Erythroblast (primary cell): ENCODE measurements around the gene BRWD1.
A peak's percentile ranks its signal among the peaks of the same experiment; 100 is the strongest.

Source experiments
- DNase-seq, 2 experiments: peaks; one replicate each; lab custom pipeline; 2025; lab: John Stamatoyannopoulos, UW
- GATA1 ChIP-seq: IDR thresholded peaks from 2 replicates; pipeline ENCODE4 v1.6.1; 2011; ENCODE audit warnings: low read depth, mild to moderate bottlenecking, control low read depth, low read length, moderate library complexity
- POLR2A ChIP-seq: IDR thresholded peaks from 2 replicates; pipeline ENCODE4 v1.6.1; 2011; ENCODE audit warnings: mild to moderate bottlenecking, low read length

BRWD1 gene

DNA sequence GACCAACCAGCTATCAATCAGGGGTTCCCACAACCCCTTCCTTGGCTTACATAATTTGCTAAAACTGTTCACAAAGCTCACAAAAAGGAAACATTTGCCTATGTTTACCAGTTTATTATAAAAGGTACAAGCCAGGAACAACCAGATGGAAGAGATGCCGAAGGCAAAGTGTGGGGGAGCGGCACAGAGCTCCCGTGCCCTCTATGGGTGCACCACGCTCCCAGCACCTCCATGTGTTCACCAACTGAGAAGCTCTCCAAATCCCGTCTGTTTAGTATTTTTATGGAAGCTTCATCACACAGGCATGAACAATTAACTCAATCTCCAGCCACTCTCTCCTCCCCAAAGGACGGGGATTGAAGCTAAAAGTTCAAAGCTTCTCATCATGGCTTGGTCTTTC is 163.1 kb downstream of the BRWD1 start:
- TF ChIP-seq GATA1 (no peak), POLR2A (no peak)
- DNase-seq, result no peak

DNA sequence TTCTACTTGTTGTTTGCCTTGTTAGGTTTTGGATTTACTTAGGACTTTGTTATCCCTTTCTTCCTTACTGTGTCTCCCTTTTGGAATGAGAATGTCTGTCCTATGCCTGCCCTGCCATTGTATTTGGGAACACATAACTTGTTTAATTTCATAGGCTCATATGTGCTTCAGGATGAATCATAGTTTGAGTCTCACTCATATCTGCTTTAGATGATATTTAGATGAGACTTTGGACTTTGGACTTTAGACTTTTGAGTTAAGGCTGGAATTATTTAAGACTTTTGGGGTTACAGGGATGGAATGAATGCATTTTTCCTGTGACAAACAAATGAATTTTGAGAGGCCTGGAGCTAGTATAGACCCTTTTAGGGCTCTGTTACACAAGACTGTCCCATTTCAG is 163.6 kb downstream of the BRWD1 start:
- TF ChIP-seq POLR2A (no peak), GATA1 (no peak)

DNA sequence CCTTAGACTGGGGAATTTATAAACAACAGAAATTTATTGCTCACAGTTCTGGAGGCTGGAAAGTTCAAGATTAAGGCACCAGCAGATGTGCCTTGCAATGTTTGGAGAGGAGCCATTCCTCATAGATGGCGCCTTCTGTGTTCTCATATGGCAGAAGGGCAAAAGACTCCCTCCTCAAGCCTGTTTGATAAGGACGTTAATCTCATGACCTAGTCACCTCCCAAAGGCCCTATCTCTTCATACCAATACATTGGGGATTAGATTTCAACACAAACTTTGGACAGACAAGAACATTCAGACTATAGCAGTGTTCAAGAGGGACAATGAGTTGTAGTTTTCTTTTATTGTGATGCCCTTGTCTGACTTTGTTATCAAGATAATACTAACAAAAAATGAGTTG is 164.5 kb downstream of the BRWD1 start:
- TF ChIP-seq GATA1 (no peak), POLR2A (no peak)
- peak; percentile 19 to 78 for DNase-seq

More for the DNA sequence above, 163.6 kb downstream of the BRWD1 start:
- DNase-seq, result no peak

DNA sequence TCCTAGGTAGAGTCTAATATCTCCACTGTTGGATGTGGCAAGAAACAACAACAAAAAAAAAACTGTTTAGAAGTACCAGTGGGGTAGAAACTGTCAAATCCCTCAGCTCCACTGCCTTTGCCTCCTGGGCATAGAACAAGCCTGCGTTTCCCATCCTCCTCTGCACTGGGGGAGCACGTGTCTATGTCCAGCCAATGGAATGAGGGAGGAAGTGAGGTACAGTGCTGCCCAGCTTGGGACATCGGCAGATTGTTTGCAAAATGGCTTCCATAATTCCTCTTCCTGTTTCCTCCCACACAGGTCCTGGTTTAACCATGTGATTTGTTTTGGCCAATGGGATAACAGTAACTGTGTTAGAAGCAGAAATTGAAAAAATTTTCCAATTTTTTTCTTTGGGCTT is 169.2 kb downstream of the BRWD1 start:
- no peak for DNase-seq
- TF ChIP-seq GATA1 (no peak), POLR2A (no peak)

DNA sequence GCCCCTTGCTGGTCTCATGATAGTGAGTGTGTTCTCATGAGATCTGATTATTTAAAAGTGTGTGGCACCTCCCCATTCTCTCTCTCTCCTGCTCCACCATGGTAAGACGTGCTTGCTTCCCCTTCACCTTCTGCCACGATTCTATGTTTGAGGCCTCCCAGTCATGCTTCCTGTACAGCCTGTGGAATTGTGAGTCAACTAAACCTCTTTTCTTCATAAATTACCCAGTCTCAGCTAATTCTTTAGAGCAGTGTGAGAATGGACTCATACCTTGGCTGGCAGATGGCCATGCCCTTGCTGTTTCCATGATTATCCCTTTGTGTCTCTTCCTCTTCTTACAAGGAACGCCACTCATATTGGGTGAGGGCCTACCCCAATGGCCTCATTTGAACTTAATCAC is 170.5 kb downstream of the BRWD1 start:
- peak in 1 of 2 experiments; percentile 24 for DNase-seq
- TF ChIP-seq GATA1 (no peak), POLR2A (no peak)

DNA sequence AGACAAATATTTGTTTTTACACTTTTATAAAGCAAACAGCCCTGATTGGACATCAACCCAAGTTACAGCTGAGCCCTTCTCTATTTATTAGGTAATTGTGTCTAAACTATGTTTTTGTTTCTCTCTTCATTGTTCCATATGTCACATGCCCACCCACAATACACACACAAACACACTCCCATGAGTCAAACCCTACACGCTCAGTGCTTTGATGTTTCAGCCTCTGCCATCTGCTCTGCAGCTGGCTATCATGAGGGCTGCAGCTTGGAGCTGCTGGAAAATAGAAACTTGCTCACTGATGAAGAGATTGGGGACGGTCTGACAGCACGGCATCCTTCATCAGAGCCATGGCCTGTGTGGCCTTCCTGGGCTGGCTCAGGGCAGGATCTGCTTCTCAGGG is 171.9 kb downstream of the BRWD1 start:
- no peak for TF ChIP-seq GATA1
- no peak for TF ChIP-seq POLR2A
- peak in 1 of 2 experiments; percentile 11 for DNase-seq

DNA sequence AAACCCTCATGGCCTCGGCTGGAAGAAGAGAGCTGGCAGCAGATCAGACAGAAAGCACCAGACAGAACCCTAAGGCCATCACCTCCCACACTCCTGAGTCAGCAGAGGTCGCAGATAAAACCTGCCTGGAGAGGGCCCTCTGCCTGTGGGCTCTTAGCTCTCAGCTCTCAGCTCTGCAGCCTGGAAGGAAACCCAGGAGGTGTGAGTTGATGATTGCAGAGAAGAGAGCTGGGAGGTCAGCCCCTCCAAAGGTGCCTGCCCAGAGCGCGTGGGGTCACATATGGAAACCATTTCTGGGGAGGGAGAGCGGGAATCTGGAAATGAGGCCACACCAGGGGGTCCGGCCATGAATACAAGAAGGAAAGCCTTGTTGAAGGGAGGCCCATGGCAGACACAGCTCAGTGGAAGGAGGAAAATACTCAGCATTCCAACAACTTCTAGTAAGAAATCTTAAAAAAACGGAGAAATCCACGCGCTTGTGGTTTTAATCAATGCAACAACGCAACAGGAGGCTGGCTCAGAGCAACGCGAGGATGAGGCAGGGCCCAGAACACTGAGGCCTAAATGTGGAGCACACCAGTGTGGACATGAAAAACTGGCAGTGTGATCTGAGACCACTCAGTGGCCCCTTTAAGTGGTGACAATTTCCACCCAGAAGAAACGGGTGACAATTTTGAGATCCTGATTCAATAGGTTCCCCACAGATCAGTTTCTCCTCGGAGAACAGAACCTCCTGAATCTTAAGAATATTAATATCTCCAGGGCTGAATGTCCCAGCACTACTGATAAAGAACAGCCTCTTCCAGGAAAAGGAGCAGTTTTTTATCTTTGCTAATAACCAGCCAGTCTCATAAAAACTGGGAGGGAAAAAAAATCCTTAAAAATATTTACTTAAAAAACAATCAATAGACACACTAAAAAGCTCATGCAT is 175.9 kb downstream of the BRWD1 start:
- peak; percentile 38 to 54 for DNase-seq

DNA sequence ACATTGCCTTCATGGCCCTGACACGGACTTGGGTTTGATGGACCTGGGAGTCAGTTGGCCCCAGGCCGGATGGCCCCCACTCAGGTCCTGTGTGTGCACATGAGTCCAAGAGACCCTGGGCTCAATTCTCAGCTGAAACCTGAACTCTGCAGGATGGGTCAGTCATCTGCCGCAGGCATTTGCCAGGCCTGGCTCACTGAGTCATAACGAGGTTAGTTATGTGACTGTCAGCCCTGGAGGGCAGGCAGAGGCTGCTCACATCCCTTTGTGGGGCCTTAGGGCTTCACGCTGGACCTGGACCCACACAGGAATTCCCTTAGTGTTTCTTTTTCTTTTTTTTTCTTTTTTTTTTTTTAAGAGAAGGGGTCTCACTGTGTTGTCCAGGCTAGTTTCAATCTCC is 176.7 kb downstream of the BRWD1 start:
- TF ChIP-seq POLR2A, result no peak
- TF ChIP-seq GATA1, result no peak
- DNase-seq, result no peak

More for the DNA sequence above, 175.9 kb downstream of the BRWD1 start:
- TF ChIP-seq POLR2A, result no peak
- no peak for TF ChIP-seq GATA1

DNA sequence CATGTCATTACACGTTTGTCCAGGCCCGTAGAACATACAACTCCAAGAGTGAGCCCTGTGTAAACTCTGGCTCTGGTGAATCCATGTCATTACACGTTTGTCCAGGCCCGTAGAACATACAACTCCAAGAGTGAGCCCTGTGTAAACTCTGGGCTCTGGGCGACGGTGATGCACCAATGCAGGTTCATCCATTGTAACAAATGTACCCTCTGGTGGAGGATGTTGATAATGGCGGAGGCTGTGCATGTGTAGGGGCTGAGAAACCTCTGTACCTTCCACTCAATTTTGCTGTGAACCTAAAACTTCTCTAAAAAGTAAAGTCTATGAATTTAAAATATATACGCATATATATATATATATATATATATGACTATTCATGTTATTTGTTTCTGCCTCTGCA is 177.3 kb downstream of the BRWD1 start:
- peak in 1 of 2 experiments; percentile 12 for DNase-seq

DNA sequence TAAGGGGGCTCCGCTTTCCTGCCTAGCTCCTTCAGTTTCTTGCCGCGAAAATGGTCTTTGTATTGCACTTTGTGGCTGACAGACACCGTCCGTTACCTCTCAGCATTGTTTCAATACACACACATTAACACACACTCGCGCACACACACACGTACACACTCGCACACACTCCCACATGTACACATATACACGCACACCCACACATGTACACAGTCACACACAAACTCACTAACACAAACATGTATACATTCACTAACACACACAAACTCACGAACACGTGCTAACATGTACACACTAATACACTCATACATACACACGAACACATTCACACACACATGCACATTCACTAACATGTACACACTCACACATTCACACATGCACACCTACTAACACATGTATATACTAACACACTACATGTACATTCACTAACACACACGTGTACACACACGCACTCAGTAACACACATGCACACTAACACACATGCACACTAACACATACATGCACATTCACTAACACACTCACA is 179.1 kb downstream of the BRWD1 start:
- DNase-seq, result no peak
- TF ChIP-seq GATA1 (no peak), POLR2A (no peak)
